SK-MEL-5 (cell line): Measurements from ENCODE around the gene BRME1. TPM values are rescaled to one million over a fixed set of nuclear protein-coding genes. Genes with fewer than 3 reads are reported as not detected.

Experiments
- DNase-seq: peaks from one replicate; pipeline ENCODE4 v3.0.0-alpha.2; 2016; ENCODE audit warnings: low read depth, low spot score
- in situ Hi-C: cut with HindIII; loops from 2 replicates; pipeline ENCODE4 v1.10.0; 2016; ENCODE audit warnings: low sequenced_read_pairs, high pct_unique_total_duplicates, low pct_unique_long_range_greater_than_20kb
- total RNA-seq: library from RNA; depleted of rRNA; stranded (reverse); fragments of >200 nt; shearing (Covaris generic); gene quantifications from 2 replicates; pipeline ENCODE4 v1.2.3, GENCODE V29; 2014

The BRME1 gene
- total RNA-seq, 1 experiment from 2014 or later, result 1.1 TPM

GRCh38 chr19:13902993-13903555, 2.8 kb downstream of the BRME1 start:
- in situ Hi-C loops, result no loop called here
- peak; percentile 40 for DNase-seq

DNA sequence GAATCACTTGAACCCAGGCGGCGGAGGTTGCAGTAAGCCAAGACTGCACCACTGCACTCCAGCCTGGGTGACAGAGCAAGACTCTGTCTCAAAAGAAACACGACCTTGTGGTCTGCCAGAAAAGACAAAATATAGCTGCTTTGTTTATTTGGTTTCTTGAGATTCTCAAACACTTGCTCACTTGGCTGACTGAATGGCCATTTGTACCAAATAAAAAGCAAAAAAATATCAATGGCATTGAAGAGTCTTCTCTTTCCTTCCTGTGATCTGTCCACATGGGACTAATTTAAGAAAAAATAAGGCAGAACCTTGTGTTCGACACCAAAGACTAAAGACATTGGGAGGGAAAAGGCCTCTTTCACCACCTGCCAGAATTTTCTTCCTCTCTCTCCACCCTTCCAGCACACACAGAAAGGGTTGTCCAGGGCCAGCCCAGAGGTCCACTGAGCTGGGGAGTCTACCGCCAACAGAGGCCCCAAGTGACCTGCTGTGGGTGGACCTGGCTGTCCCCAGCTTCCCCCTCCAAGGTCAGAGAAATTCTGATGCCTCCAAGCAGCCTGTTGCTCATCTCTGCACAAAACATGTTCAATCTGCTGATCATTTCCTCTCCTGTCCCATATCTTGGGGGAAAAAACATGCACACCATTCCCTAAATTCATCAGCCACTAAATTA, 5.9 kb downstream of the BRME1 start:
- in situ Hi-C loops, result no loop called here
- DNase-seq, result peak; percentile 24

GRCh38 chr19:13899393-13899792, 6.5 kb downstream of the BRME1 start:
- in situ Hi-C loops, result no loop called here
- DNase-seq, result no peak

DNA sequence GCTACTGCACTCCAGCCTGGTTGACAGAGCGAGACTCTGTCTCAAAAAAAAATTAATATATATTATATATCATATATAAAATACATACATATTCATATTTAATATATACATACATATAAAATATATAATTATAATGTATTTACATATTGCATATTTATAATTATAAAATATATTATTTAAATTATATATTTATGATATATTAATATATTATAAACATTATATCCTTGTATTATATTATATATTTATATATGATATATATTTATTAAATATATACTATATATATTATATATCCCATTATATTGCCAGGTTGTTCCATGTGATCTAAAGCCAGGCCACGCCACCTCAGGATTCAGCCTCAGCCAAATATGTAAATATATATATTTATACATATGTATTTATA, 9.7 kb downstream of the BRME1 start:
- DNase-seq, result no peak
- in situ Hi-C loops, result no loop called here

DNA sequence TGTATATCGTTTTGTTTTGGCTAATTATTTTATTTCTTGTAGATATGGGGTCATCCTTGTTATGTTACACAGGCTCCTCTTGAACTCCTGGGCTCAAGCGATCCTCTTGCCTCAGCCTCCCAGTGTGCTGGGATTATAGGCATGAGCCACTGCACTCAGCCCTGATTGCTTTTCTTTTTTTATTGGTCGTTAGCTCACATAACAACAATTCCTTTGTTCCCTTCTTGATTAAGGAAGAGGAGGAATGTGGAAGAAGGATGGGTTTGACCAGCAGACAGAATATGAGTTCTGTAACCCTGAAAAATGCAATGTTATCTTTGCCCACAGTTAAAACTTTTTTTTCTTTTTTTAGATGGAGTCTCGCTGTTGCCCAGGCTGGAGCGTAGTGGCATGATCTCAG, 11.4 kb downstream of the BRME1 start:
- in situ Hi-C loops, result no loop called here
- no peak for DNase-seq

DNA sequence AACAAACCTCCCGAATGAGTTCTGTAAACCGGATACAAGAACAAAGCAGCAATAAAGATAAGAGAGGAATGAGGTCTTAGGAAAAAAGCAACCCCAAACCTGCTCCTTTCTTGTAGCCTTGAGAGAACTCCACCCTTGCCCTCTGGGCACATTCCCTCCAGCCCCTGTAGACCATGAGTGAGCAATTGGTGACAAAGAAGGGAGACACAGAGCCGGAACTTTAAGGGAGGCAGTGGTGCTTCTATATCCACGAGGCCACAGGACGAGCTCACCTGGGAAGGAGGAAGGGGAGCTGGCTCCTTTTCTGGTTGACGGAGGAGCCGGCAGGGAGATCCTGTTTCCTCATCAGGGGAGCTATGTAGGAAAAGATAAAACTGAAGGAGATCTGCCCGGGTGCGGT, 13.0 kb downstream of the BRME1 start:
- in situ Hi-C loops, result no loop called here
- no peak for DNase-seq

DNA sequence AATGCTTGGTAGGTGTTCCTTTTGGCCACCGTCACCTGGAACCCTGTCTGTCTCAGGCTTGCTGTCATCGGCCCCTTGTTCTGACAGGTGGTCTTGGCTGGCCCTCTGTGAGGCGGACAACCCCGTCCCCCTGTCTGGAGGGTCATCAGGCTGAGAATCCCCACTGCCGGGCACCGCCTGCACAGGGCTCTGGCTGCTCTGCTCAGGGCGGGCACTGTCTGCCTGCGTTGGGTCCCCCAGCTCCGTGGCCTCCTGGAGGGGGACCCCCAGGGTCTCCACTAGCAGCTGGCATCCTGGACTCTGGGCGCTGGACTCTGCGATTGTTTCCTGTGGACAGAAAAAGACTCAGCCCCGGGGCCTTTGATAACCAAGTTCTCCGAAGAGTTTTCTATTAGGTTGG, 15.8 kb downstream of the BRME1 start:
- DNase-seq, result no peak
- in situ Hi-C loops, result no loop called here

DNA sequence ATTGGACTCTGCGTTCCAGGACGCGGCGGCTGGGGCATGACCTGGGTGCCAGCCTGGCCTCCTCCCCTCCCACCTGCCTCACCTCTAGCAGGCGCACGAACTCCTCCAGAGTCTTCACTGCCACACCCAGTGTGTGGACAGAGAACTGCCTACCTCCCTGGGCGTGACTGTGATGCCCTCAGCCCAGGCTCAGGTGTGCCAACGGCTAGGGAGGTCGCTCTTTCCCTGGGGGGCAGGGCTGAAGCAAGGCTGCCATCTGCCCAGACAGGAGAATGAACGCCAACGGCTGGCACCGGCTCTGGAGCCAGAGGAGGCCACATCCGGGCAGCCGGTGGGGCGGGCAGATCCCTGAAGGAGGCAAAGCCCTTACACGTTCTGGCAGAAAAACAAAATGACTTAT, 17.6 kb downstream of the BRME1 start:
- DNase-seq, result no peak
- in situ Hi-C loops, result no loop called here

GRCh38 chr19:13887517-13887916, 18.4 kb downstream of the BRME1 start:
- in situ Hi-C loops, result no loop called here
- no peak for DNase-seq

GRCh38 chr19:13887018-13887436, 18.9 kb downstream of the BRME1 start:
- in situ Hi-C loops, result no loop called here
- no peak for DNase-seq

- in situ Hi-C loops, result no loop called here
- DNase-seq, result no peak
Measured at GRCh38 chr19:13885826-13886365, 20.0 kb downstream of the BRME1 start.

DNA sequence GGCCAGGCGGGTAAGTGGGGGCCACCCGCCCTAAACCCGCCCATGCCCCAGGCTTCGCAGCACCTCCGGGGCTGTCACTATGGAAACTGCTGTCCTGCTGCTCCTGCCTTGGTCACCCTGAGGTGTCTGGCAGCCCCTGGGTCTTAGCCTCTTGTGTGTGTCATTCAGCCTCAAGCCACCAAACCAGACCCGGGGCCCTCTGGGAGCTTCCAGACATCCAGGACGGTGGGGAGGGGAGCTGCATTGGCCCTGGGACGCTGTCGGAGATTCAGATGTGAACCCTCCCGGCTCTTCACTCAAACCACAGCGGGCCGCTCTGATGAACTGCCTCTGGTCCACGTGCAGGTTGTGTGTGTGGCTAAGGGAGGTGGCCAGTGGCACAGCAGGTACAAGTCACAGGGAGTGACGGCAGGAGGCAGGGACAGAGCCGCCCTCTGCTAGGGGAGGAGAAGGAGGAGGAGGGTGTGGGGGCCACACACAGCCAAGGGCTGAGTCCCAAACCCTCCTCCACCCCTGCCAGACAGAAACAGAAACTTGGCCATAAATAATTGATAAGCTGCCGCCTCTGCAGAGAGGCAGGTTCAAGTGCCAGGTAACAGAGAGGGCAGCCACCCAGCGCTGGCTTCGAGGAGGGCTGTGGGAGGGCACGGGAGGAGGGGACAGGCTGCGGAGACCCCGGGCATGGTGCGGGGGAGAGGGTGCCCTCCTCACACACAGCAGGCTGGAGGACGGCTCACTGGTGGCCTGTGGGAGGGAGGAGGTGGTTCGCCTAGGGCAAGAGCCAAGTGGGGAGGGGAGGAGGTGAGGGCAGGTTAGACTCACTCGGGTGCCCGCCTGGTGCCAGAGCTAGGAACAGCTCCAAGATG, 21.0 kb downstream of the BRME1 start:
- in situ Hi-C loops, result no loop called here
- no peak for DNase-seq

- peak; percentile 29 for DNase-seq
- in situ Hi-C loops, result no loop called here
Measured at GRCh38 chr19:13883516-13884064, 22.3 kb downstream of the BRME1 start.

- in situ Hi-C loops, result no loop called here
- no peak for DNase-seq
Measured at GRCh38 chr19:13882836-13883235, 23.1 kb downstream of the BRME1 start.

DNA sequence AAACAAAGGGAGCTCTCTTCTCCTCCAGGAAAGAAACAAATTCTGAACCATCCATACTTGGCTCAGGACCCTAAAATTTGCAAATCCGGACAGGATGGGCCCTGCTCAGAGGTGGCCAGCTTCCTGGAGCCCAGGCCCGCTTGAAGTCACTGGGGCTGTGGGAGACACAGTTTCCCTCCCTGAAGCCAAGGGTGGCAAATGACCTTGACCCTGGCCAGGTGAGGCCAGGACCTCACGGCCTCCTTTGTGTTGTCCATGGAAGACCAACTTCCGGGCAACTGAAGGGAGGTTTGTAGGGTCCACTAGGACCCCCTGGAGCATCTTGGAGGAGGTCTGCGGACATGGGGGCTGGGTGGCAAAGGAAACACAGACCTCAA, 23.5 kb downstream of the BRME1 start:
- DNase-seq, result no peak
- in situ Hi-C loops, result no loop called here

DNA sequence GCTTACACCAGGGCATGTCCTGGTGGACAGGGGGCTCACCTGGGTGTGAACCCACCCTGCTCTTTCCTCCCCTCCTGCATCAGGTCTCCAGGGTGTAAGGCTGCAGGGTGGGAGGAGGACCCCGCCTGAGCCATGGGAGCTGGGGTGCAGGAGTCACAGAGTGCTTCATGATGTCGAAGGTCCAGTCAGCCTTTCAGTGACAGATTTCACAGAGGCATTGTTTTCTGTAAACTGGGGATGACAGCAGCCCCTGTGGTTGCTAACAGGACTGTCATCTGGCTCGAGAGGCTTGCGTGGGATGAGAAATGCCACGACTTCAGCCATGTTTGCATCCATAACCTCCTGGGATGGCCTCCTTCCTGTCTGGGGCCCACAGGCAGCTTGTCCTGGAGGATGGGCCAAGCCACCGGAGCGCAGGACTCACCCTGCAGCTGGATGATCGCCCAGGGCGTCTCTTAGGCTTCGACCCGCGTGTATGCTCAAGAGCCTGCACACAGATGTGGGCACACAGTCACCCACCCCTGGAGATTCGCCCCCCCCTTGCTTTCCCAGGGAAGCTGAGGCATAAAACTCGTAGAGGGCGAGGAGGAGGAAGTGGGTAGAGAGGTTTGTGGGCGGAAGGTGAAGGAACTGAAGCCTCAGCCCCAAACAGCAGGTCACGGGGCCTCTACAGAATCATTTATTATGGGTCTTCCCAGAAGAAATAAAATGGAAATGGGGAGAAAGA, 24.1 kb downstream of the BRME1 start:
- DNase-seq, result no peak
- in situ Hi-C loops, result no loop called here

DNA sequence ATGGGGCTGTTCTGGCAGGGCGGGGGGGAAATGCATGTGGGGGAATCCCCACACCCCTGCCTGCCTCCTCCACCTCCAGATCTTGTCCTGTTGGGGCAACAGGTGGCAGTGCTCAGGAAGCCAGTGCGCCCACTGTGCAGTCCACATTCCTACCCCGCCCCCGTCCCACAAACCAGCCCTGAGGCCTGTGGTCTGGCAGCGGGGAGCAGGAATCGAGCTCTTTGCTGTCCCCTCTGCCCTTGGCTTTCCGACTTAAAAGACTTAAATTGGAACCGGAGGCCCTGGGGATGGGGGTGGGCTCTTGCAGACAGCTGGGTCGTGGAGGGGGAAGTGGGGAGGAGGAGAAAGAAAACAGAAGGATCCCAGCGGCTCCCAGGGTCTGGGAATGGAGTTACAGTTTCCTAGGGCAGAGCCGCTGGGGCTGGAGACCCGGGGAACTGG, 24.6 kb downstream of the BRME1 start:
- no peak for DNase-seq
- in situ Hi-C loops, result no loop called here
